Activated CD4-positive, CD25-positive, alpha-beta regulatory T cell (primary cell): ENCODE measurements around the gene ATAD3B.
A peak's percentile ranks its signal among the peaks of the same experiment; 100 is the strongest.
"Not testable (repeated sequence)": the region's sequence is repeated elsewhere in the genome, so short reads cannot be mapped to it uniquely, and the experiment has no call there.

Experiments
- DNase-seq, 4 experiments: peaks; one replicate each; lab custom pipeline; 2025; lab: John Stamatoyannopoulos, UW

ATAD3B gene

GRCh38 chr1:1479547-1480487 is 8.3 kb downstream of the ATAD3B start:
- no peak for DNase-seq

- DNase-seq = not testable (repeated sequence)
Observed at GRCh38 chr1:1480488-1480867, 8.9 kb downstream of the ATAD3B start.

GRCh38 chr1:1481811-1482210 is 10.2 kb downstream of the ATAD3B start:
- DNase-seq = not testable (repeated sequence)

- no peak for DNase-seq
Observed at GRCh38 chr1:1482856-1483255, 11.3 kb downstream of the ATAD3B start.

- no peak for DNase-seq
Observed at GRCh38 chr1:1483714-1484113, 12.1 kb downstream of the ATAD3B start.

GRCh38 chr1:1484976-1485750 is 13.6 kb downstream of the ATAD3B start:
- not testable (repeated sequence) for DNase-seq

- not testable (repeated sequence) for DNase-seq
Observed at GRCh38 chr1:1485755-1486317, 14.3 kb downstream of the ATAD3B start.

- DNase-seq = no peak
Observed at GRCh38 chr1:1487701-1488100, 16.1 kb downstream of the ATAD3B start.

- DNase-seq = no peak
Observed at GRCh38 chr1:1489231-1489630, 17.7 kb downstream of the ATAD3B start.

- no peak for DNase-seq
Observed at GRCh38 chr1:1489861-1490260, 18.3 kb downstream of the ATAD3B start.

- DNase-seq = no peak
Observed at GRCh38 chr1:1490633-1491230, 19.2 kb downstream of the ATAD3B start.

GRCh38 chr1:1491601-1492000 is 20.0 kb downstream of the ATAD3B start:
- DNase-seq = no peak

GRCh38 chr1:1494311-1494710 is 22.7 kb downstream of the ATAD3B start:
- not testable (repeated sequence) for DNase-seq

- not testable (repeated sequence) for DNase-seq
Observed at GRCh38 chr1:1495461-1495975, 24.0 kb downstream of the ATAD3B start.

GRCh38 chr1:1504777-1505365 is 33.3 kb downstream of the ATAD3B start:
- peak; percentile 15 to 54 (median 43) for DNase-seq

- not testable (repeated sequence) for DNase-seq
Observed at GRCh38 chr1:1505366-1505798, 33.8 kb downstream of the ATAD3B start.

- not testable (repeated sequence) for DNase-seq
Observed at GRCh38 chr1:1505801-1506200, 34.2 kb downstream of the ATAD3B start.

GRCh38 chr1:1507305-1507704 is 35.7 kb downstream of the ATAD3B start:
- DNase-seq = no peak

GRCh38 chr1:1508775-1509464 is 37.4 kb downstream of the ATAD3B start:
- not testable (repeated sequence) for DNase-seq

GRCh38 chr1:1509465-1509850 is 37.9 kb downstream of the ATAD3B start:
- not testable (repeated sequence) for DNase-seq
